HEK293 (cell line): ENCODE results near the gene ZIC3.

Experiments used
- CTCF ChIA-PET: fragments of 350-600 bp; formaldehyde crosslinking; extraction: SDS; loops from one replicate; lab custom pipeline; 2021; ENCODE audit warnings: antibody characterized with exemption; lab: Yijun Ruan, JAX
- POLR2A ChIA-PET: fragments of 300-600 bp; formaldehyde crosslinking; extraction: SDS; loops from one replicate; lab custom pipeline; 2020; ENCODE audit warnings: antibody characterized with exemption, inconsistent platforms; lab: Yijun Ruan, JAX
- H3K27ac ChIP-seq: fragments of 200-500 bp; sonication (Bioruptor generic); 2 replicates; pipeline ENCODE4 v1.5.1; 2014; ENCODE audit warnings: low read depth, low read length, control low read depth, inconsistent platforms; ENCODE audit errors: extremely low read depth
- H3K36me3 ChIP-seq, 2 experiments: fragments of 200-500 bp in 1 of 2; sonication (Bioruptor generic) in 1 of 2; 1 replicate in 1 of 2; 2 replicates in 1 of 2; pipeline ENCODE4 v1.5.1; 2014 to 2017; ENCODE audit warnings: inconsistent platforms in 2 of 2, low read length in 2 of 2; ENCODE audit not compliant: control insufficient read depth in 2 of 2, insufficient read depth in 1 of 2
- H3K4me1 ChIP-seq: fragments of 200-500 bp; sonication (Bioruptor generic); 2 replicates; pipeline ENCODE4 v1.5.1; 2014; ENCODE audit warnings: mild to moderate bottlenecking, low read length, inconsistent platforms; ENCODE audit not compliant: control insufficient read depth, insufficient read depth
- H3K4me3 ChIP-seq: 2 replicates; pipeline ENCODE4 v1.5.1; 2011; ENCODE audit warnings: low read depth, mild to moderate bottlenecking, control low read depth, low read length, moderate library complexity
- H3K9me3 ChIP-seq: fragments of 200-500 bp; sonication (Bioruptor generic); 2 replicates; pipeline ENCODE4 v1.5.1; 2014; ENCODE audit warnings: low read depth, low read length, inconsistent platforms; ENCODE audit not compliant: control insufficient read depth, insufficient read depth
- HIC1 ChIP-seq: fragments of 450-650 bp; formaldehyde crosslinking; IDR thresholded peaks from 2 replicates; pipeline ENCODE4 v1.5.1; 2016; ENCODE audit warnings: missing biosample characterization, missing genetic modification characterization
- KLF7 ChIP-seq: fragments of 450-650 bp; formaldehyde crosslinking; IDR thresholded peaks from 2 replicates; pipeline ENCODE4 v1.5.1; 2016; ENCODE audit warnings: missing biosample characterization, missing genetic modification characterization, borderline replicate concordance
- PRDM1 ChIP-seq: fragments of 450-650 bp; formaldehyde crosslinking; IDR thresholded peaks from 2 replicates; pipeline ENCODE4; 2016; ENCODE audit warnings: missing biosample characterization, missing genetic modification characterization
- REPIN1 ChIP-seq: fragments of 450-650 bp; formaldehyde crosslinking; IDR thresholded peaks from 2 replicates; pipeline ENCODE4 v1.5.1; 2017; ENCODE audit warnings: missing biosample characterization, missing genetic modification characterization, low read depth
- ZBTB7A ChIP-seq: fragments of 450-650 bp; formaldehyde crosslinking; IDR thresholded peaks from 2 replicates; pipeline ENCODE4 v1.5.1; 2016; ENCODE audit warnings: low read depth, missing biosample characterization, missing genetic modification characterization
- ZFP3 ChIP-seq: fragments of 450-650 bp; formaldehyde crosslinking; IDR thresholded peaks from 2 replicates; pipeline ENCODE4 v1.5.1; 2016; ENCODE audit warnings: low read depth, missing biosample characterization, missing genetic modification characterization
- ZNF132 ChIP-seq: fragments of 450-650 bp; formaldehyde crosslinking; IDR thresholded peaks from 2 replicates; pipeline ENCODE4 v1.5.1; 2017; ENCODE audit warnings: missing biosample characterization, missing genetic modification characterization, borderline replicate concordance
- ZNF140 ChIP-seq: fragments of 450-650 bp; formaldehyde crosslinking; IDR thresholded peaks from 2 replicates; pipeline ENCODE4 v1.5.1; 2016; ENCODE audit warnings: missing biosample characterization, missing genetic modification characterization
- ZNF16 ChIP-seq: fragments of 450-650 bp; formaldehyde crosslinking; IDR thresholded peaks from 2 replicates; pipeline ENCODE4 v1.5.1; 2016; ENCODE audit warnings: low read depth, missing biosample characterization, missing genetic modification characterization
- ZNF202 ChIP-seq: fragments of 450-650 bp; formaldehyde crosslinking; IDR thresholded peaks from 2 replicates; pipeline ENCODE4 v1.5.1; 2016; ENCODE audit warnings: missing biosample characterization, missing genetic modification characterization, borderline replicate concordance
- ZNF266 ChIP-seq: fragments of 450-650 bp; formaldehyde crosslinking; IDR thresholded peaks from 2 replicates; pipeline ENCODE4 v1.5.1; 2016; ENCODE audit warnings: missing biosample characterization, missing genetic modification characterization, low read depth
- ZNF341 ChIP-seq: fragments of 450-650 bp; formaldehyde crosslinking; IDR thresholded peaks from 2 replicates; pipeline ENCODE4; 2016; ENCODE audit warnings: low read depth, missing biosample characterization, missing genetic modification characterization
- ZNF514 ChIP-seq: fragments of 450-650 bp; formaldehyde crosslinking; IDR thresholded peaks from 2 replicates; pipeline ENCODE4 v1.5.1; 2016; ENCODE audit warnings: missing biosample characterization, missing genetic modification characterization
- ZNF707 ChIP-seq: fragments of 450-650 bp; formaldehyde crosslinking; IDR thresholded peaks from 2 replicates; pipeline ENCODE4 v1.5.1; 2016; ENCODE audit warnings: missing biosample characterization, missing genetic modification characterization
- ZNF837 ChIP-seq: fragments of 450-650 bp; formaldehyde crosslinking; IDR thresholded peaks from 2 replicates; pipeline ENCODE4 v1.5.1; 2016; ENCODE audit warnings: missing biosample characterization, missing genetic modification characterization
- ZSCAN16 ChIP-seq: fragments of 450-650 bp; formaldehyde crosslinking; IDR thresholded peaks from 2 replicates; pipeline ENCODE4 v1.5.1; 2016; ENCODE audit warnings: missing biosample characterization, missing genetic modification characterization
- TF ChIP-seq, protein P1 (sequence below): fragments of 450-650 bp; formaldehyde crosslinking; conservative IDR thresholded peaks from 2 replicates; pipeline ENCODE4 v1.5.1; 2016; ENCODE audit warnings: low read depth, missing biosample characterization, missing genetic modification characterization
- TF ChIP-seq, protein P2 (sequence below): fragments of 450-650 bp; formaldehyde crosslinking; IDR thresholded peaks from 2 replicates; pipeline ENCODE4 v1.5.1; 2016; ENCODE audit warnings: missing biosample characterization, missing genetic modification characterization
- TF ChIP-seq, protein P3 (sequence below): fragments of 450-650 bp; formaldehyde crosslinking; IDR thresholded peaks from 2 replicates; pipeline ENCODE4 v1.5.1; 2017; ENCODE audit warnings: missing biosample characterization, missing genetic modification characterization
- TF ChIP-seq, protein P4 (sequence below): fragments of 450-650 bp; formaldehyde crosslinking; IDR thresholded peaks from 2 replicates; pipeline ENCODE4 v1.5.1; 2016; ENCODE audit warnings: missing biosample characterization, missing genetic modification characterization

The ZIC3 gene

DNA sequence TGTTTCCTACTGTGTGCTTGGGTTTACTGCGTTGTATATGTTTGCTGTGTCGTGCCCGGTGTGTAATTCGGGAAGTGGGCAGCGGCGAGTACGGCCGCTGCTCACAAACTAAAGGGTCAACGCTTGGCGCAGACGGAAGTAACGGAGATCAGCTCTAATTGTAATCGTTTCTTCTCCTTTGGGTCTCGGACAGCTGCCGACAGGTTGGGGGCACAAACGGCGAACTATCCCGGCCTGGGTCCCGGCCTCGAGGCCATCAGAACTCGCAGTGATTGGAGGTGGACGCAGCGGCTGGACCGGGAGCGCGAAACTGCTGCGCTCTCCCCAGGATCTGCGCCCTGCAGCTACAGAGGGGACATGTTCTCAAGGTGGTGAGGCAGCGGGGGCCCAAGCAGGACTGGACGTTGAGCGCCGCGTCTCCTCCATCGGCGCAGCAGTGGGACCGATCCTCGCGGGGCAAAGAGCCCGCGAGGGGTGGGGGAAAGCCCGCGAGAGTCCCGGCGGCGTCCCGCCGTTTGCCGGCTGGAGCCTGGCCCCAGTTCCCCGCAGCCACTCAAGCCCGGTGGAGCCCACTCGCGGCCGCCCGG is 516 bp upstream of the ZIC3 start:
- POLR2A ChIA-PET = no interaction called here
- Histone ChIP-seq H3K9me3 (no peaks in the 10 kb centered on the region), H3K27ac (peak overlapping the region; percentile 68; the same call in 1 of the 2 replicates), H3K36me3 (peaks cover 0 to 4% of the 10 kb centered on the region in 2 experiments; a peak in 1 of 3 replicates), H3K4me1 (no peaks in the 10 kb centered on the region), H3K4me3 (peak overlapping the region; percentile 13; the same call in 1 of the 2 replicates)
- TF ChIP-seq ZFP3 (tag by site-specific recombination) (no peak), ZNF202 (tag by site-specific recombination) (0 out of 2 replicates have a peak, but pooled peaks have one; percentile 14), ZNF132 (tag by site-specific recombination) (no peak), ZNF140 (no peak)
- TF ChIP-seq, protein P1, sequence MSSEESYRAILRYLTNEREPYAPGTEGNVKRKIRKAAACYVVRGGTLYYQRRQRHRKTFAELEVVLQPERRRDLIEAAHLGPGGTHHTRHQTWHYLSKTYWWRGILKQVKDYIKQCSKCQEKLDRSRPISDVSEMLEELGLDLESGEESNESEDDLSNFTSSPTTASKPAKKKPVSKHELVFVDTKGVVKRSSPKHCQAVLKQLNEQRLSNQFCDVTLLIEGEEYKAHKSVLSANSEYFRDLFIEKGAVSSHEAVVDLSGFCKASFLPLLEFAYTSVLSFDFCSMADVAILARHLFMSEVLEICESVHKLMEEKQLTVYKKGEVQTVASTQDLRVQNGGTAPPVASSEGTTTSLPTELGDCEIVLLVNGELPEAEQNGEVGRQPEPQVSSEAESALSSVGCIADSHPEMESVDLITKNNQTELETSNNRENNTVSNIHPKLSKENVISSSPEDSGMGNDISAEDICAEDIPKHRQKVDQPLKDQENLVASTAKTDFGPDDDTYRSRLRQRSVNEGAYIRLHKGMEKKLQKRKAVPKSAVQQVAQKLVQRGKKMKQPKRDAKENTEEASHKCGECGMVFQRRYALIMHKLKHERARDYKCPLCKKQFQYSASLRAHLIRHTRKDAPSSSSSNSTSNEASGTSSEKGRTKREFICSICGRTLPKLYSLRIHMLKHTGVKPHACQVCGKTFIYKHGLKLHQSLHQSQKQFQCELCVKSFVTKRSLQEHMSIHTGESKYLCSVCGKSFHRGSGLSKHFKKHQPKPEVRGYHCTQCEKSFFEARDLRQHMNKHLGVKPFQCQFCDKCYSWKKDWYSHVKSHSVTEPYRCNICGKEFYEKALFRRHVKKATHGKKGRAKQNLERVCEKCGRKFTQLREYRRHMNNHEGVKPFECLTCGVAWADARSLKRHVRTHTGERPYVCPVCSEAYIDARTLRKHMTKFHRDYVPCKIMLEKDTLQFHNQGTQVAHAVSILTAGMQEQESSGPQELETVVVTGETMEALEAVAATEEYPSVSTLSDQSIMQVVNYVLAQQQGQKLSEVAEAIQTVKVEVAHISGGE (tag by site-specific recombination) = no peak
- TF ChIP-seq, protein P2, sequence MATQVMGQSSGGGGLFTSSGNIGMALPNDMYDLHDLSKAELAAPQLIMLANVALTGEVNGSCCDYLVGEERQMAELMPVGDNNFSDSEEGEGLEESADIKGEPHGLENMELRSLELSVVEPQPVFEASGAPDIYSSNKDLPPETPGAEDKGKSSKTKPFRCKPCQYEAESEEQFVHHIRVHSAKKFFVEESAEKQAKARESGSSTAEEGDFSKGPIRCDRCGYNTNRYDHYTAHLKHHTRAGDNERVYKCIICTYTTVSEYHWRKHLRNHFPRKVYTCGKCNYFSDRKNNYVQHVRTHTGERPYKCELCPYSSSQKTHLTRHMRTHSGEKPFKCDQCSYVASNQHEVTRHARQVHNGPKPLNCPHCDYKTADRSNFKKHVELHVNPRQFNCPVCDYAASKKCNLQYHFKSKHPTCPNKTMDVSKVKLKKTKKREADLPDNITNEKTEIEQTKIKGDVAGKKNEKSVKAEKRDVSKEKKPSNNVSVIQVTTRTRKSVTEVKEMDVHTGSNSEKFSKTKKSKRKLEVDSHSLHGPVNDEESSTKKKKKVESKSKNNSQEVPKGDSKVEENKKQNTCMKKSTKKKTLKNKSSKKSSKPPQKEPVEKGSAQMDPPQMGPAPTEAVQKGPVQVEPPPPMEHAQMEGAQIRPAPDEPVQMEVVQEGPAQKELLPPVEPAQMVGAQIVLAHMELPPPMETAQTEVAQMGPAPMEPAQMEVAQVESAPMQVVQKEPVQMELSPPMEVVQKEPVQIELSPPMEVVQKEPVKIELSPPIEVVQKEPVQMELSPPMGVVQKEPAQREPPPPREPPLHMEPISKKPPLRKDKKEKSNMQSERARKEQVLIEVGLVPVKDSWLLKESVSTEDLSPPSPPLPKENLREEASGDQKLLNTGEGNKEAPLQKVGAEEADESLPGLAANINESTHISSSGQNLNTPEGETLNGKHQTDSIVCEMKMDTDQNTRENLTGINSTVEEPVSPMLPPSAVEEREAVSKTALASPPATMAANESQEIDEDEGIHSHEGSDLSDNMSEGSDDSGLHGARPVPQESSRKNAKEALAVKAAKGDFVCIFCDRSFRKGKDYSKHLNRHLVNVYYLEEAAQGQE = no peak
- CTCF ChIA-PET = no interaction called here

- CTCF ChIA-PET = interaction anchor here (0.6 kb wide), 1 partner anchor 957 kb away, joined by 3 read pairs; no protein-coding TSS in a partner anchor
- Histone ChIP-seq H3K9me3 (no peaks in the 10 kb centered on the region), H3K4me1 (no peaks in the 10 kb centered on the region), H3K27ac (peak overlapping the region; percentile 41; the same call in 1 of the 2 replicates), H3K36me3 (peaks cover 0 to 8% of the 10 kb centered on the region in 2 experiments; a peak in 1 of 3 replicates), H3K4me3 (peak overlapping the region; percentile 18)
- POLR2A ChIA-PET = no interaction called here
- TF ChIP-seq REPIN1 (tag by site-specific recombination) (no peak), ZBTB7A (tag by site-specific recombination) (no peak), ZNF837 (tag by site-specific recombination) (no peak), ZNF266 (tag by site-specific recombination) (no peak), ZNF16 (no peak), ZNF341 (tag by site-specific recombination) (no peak), ZNF707 (tag by site-specific recombination) (no peak), KLF7 (tag by site-specific recombination) (no peak), PRDM1 (tag by site-specific recombination) (no peak), ZSCAN16 (tag by site-specific recombination) (no peak), HIC1 (tag by site-specific recombination) (no peak), ZNF514 (tag by site-specific recombination) (no peak)
- TF ChIP-seq, protein P3, sequence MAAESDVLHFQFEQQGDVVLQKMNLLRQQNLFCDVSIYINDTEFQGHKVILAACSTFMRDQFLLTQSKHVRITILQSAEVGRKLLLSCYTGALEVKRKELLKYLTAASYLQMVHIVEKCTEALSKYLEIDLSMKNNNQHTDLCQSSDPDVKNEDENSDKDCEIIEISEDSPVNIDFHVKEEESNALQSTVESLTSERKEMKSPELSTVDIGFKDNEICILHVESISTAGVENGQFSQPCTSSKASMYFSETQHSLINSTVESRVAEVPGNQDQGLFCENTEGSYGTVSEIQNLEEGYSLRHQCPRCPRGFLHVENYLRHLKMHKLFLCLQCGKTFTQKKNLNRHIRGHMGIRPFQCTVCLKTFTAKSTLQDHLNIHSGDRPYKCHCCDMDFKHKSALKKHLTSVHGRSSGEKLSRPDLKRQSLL (tag by site-specific recombination) = no peak
- TF ChIP-seq, protein P4, sequence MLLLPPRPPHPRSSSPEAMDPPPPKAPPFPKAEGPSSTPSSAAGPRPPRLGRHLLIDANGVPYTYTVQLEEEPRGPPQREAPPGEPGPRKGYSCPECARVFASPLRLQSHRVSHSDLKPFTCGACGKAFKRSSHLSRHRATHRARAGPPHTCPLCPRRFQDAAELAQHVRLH (tag by site-specific recombination) = no peak
These were observed 1.1 kb downstream of the ZIC3 start for GRCh38 chrX:137566746-137567679.
